GM10266 (cell line): Measurements from ENCODE around the gene SRGN.

ENCODE experiments used
- DNase-seq: peaks from one replicate; pipeline ENCODE4 v3.0.0; 2012; ENCODE audit errors: extremely low spot score
- TF ChIP-seq, protein P1 (sequence below): IDR thresholded peaks from 2 replicates; pipeline ENCODE4 v1.5.1; 2012; ENCODE audit warnings: mild to moderate bottlenecking, low read depth; ENCODE audit not compliant: control insufficient read depth, insufficient read depth; ENCODE audit errors: missing control alignments

Gene SRGN

DNA sequence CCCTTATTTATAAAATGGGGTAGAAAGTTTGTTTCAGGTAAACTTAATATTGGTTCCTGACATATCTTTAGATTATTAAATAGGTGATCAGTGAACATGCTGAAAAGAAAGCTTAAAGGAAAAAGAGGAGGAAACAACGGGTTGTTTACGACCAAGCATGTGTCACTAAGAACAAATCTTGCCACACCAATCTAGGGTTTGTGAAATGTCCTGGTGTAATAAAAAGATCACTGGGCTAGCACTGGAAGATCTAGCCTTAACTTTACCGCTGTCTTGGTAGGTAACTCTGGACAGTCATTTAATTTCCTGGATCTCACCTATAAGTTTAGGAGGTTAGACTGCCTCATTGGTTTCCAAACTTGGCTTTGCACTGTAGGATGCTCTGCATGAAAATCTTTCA is 55.1 kb downstream of the SRGN start:
- no peak for DNase-seq
- TF ChIP-seq, protein P1, sequence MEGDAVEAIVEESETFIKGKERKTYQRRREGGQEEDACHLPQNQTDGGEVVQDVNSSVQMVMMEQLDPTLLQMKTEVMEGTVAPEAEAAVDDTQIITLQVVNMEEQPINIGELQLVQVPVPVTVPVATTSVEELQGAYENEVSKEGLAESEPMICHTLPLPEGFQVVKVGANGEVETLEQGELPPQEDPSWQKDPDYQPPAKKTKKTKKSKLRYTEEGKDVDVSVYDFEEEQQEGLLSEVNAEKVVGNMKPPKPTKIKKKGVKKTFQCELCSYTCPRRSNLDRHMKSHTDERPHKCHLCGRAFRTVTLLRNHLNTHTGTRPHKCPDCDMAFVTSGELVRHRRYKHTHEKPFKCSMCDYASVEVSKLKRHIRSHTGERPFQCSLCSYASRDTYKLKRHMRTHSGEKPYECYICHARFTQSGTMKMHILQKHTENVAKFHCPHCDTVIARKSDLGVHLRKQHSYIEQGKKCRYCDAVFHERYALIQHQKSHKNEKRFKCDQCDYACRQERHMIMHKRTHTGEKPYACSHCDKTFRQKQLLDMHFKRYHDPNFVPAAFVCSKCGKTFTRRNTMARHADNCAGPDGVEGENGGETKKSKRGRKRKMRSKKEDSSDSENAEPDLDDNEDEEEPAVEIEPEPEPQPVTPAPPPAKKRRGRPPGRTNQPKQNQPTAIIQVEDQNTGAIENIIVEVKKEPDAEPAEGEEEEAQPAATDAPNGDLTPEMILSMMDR: no peak

DNA sequence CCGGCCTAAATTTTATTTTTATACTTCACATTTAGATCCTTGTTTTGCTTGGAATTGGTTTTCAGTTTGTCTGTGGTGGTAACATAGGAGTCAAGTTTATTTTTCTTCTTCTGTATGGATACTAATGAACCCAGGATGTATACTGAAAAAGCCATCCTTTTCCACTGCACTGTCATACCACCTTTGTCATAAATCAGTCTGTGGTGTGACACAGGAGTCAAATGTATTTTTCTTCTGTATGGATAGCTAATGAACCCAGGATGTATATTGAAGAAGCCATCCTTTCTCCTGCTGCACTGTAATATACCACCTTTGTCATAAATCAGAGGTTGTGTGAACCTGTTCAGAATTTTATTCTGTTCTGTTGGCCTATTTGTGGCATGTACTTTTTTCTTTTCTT is 57.4 kb downstream of the SRGN start:
- DNase-seq: no peak
- TF ChIP-seq, protein P1: no peak

DNA sequence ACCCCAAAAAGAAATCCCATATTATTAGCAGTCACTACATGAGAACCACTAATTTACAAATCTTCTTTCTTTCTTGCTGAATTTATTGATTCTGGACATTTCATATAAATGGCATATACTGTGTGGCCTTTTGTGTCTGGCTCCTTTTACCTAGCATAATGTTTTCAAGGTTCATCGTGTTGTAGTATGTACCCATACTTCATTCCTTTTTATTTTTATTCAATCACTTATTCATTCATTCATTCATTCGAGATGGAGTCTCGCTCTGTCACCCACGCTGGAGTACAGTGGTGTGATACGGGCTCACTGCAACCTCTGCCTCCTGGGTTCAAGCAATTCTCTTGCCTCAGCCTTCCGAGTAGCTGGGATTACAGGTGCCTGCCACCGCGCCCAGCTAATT is 58.0 kb downstream of the SRGN start:
- TF ChIP-seq, protein P1: no peak

DNA sequence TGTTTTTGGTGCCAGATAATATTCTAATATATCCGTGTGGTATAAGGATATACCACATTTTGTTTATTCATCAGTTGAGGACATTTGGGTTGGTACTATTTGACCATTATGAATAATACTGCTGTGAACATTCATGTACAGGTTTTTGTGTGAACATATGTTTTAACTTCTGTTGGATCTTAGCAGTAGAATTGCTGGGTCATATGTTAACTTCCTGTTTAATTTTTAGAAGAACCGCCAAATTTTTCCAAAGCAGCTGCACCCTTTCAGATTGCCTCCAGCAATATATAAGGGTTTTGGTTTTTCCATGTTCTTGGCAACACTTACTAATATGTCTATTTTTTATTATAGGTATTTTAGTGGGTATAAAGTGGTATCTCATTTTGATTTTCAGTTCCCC is 58.9 kb downstream of the SRGN start:
- no peak for DNase-seq
- TF ChIP-seq, protein P1: no peak

More for the DNA sequence above, 58.0 kb downstream of the SRGN start:
- DNase-seq: no peak

DNA sequence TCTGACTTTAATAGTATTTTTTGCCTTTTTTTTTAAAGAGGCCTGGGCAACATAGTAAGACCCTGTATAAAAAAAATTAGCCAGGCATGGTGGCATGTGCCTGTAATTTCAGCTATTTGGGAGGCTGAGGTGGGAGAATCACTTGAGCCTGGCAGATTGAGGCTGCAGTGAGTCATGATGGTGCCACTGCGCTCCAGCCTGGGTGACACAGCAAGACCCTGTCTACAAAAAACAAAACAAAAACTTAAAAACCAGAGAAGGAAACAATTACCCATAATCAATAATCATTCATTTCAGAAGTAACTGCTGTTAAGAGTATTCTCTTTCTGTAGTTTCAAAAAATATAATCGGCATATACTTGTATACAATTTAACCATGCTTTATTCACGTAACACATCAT is 64.1 kb downstream of the SRGN start:
- TF ChIP-seq, protein P1: no peak
- DNase-seq: no peak

DNA sequence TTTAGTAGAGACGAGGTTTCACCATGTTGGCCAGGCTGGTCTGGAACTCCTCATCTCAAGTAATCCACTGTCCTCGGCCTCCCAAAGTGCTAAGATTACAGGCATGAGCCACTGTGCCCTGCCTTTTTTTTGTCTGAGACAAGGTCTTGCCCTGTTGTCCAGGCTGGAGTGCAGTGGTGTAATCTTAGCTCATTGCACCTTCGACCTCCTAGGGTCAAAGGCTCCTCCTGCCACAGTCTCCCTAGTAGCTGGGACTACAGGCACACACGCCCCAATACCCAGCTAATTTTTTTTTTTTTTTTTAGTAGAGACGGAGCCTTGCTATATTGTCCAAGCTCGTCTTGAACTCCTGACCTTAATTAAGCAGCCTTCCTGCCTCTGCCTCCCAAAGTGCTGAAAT is 65.3 kb downstream of the SRGN start:
- TF ChIP-seq, protein P1: no peak
- no peak for DNase-seq
